ENCODE results near the gene MADCAM1.

- TF ChIP-seq CTCF (IDR thresholded peaks at IDR 0.05), result peak; percentile 43 to 49 (median 44)
- no peak for TF ChIP-seq POLR2A (IDR thresholded peaks at IDR 0.05)
- peak in 3 of 4 donors; percentile 39 to 55 (median 54) for TF ChIP-seq POLR2AphosphoS5 (IDR thresholded peaks at IDR 0.05)
- no peak for TF ChIP-seq EP300 (IDR thresholded peaks at IDR 0.05)
Observed at GRCh38 chr19:532561-533363, 36.5 kb downstream of the MADCAM1 start.
